Stomach (tissue), 9 donors: ENCODE measurements around the gene COQ8B. TPM values are rescaled to one million over a fixed set of nuclear protein-coding genes. Genes with fewer than 3 reads are reported as not detected.
A peak's percentile ranks its signal among the peaks of the same experiment; 100 is the strongest.
"Not testable (repeated sequence)": the region's sequence is repeated elsewhere in the genome, so short reads cannot be mapped to it uniquely, and the experiment has no call there.

Experiments
- DNase-seq, 2 donors: peaks; one replicate each; pipeline versions ENCODE4 v3.0.0 to v3.0.0-alpha.2; 2013 to 2019
- H3K27ac ChIP-seq, 5 donors: fragments of 200-600 bp in 4 of 5; sonication (generic) in 4 of 5; one replicate each; pipeline ENCODE4 v1.5.1; 2013 to 2019; ENCODE audit warnings: mild to moderate bottlenecking in 1 of 5, moderate library complexity in 1 of 5
- H3K27me3 ChIP-seq, 3 donors: fragments of 200-600 bp; sonication (generic); one replicate each; pipeline ENCODE4 v1.5.1; 2017 to 2019; ENCODE audit warnings: mixed run types in 1 of 3
- H3K36me3 ChIP-seq, 4 donors: fragments of 200-600 bp; sonication (generic); 1 replicate in 3 of 4; 2 replicates in 1 of 4; pipeline ENCODE4 v1.5.1; 2016 to 2019
- H3K4me1 ChIP-seq, 4 donors: fragments of 200-600 bp; sonication (generic); one replicate each; pipeline ENCODE4 v1.5.1; 2016 to 2019
- H3K4me3 ChIP-seq, 4 donors: fragments of 200-600 bp; sonication (generic) in 3 of 4; one replicate each; pipeline ENCODE4 v1.5.1; 2016 to 2019; ENCODE audit warnings: mild to moderate bottlenecking in 1 of 4
- H3K9me3 ChIP-seq, 4 donors: fragments of 200-600 bp; sonication (generic); one replicate each; pipeline ENCODE4 v1.5.1; 2016 to 2019
- EP300 ChIP-seq: sonication (generic); formaldehyde crosslinking; IDR thresholded peaks from one replicate; pipeline ENCODE4 v1.6.1; 2017; ENCODE audit warnings: antibody characterized with exemption
- POLR2A ChIP-seq, 4 donors: fragments of 450-650 bp; IDR thresholded peaks; one replicate each; pipeline ENCODE4 v1.6.1; 2016; ENCODE audit warnings: antibody characterized with exemption in 4 of 4, control low read depth in 2 of 4, mild to moderate bottlenecking in 1 of 4, moderate library complexity in 1 of 4
- POLR2AphosphoS5 ChIP-seq, 3 donors: sonication (generic); formaldehyde crosslinking; IDR thresholded peaks; one replicate each; pipeline ENCODE4 v1.6.1; 2016; ENCODE audit warnings: antibody characterized with exemption in 3 of 3
- WGBS, 5 donors: extraction: QIAGEN DNeasy Blood & Tissue Kit in 3 of 5; methylation state at CpG; one replicate each; pipeline versions ENCODE4 v1.1.5 to v1.1.7; 2013 to 2018; 5-methylcytosine and 5-hydroxymethylcytosine counted together
- intact Hi-C: fragments of 100-400 bp; cut with DNase I; formaldehyde crosslinking; loops from one replicate; pipeline ENCODE4 v1.15.1; 2023; ENCODE audit warnings: low total_unique reads
- polyA plus RNA-seq, 3 donors: library from polyadenylated mRNA; stranded (reverse); fragments of 200-250 nt; gene quantifications; one replicate each; pipeline ENCODE4 v1.2.3, GENCODE V29; 2013
- total RNA-seq, 5 donors: library from RNA; depleted of rRNA; stranded (reverse); fragments of >200 nt; gene quantifications; one replicate each; pipeline versions ENCODE4 v1.1.0 to v1.2.3, GENCODE V29; 2014 to 2016
- TF ChIP-seq, protein P1 (sequence below), 7 experiments: fragments of 450-650 bp in 4 of 7; fragments of 200-600 bp in 3 of 7; sonication (generic) in 3 of 7; IDR thresholded peaks; one replicate each; pipeline ENCODE4 v1.5.1; 2016 to 2019; ENCODE audit warnings: antibody characterized with exemption in 7 of 7, control low read depth in 2 of 7, mild to moderate bottlenecking in 1 of 7
- donor health status: healthy with polysubstance abuse.
- donor health status: Bipolar disorder and iron deficiency.
- donor health status: healthy.

Gene COQ8B
- total and polyA plus RNA-seq, 8 donors: 26.9 to 91.5 (median 41.9) TPM

DNA sequence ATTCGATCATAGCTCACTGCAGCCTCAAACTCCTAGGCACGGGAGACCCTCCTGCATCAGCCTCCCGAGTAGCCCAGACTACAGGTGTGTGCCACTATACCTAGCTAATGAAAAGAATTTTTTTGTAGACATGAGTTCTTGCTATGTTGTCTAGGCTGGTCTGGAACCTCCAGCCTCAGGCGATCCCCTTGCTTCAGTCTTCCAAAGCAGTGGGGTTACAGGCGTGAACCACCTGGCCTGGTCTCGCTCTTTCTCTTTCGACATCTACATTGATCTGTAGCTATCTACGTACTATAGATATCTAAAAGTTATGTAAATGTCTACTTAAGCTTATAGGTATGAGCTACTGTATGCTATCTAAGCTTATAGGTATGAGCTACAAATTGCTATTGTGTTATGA lies 58.7 kb downstream of the COQ8B start:
- Histone ChIP-seq H3K27me3 (no peaks in the 10 kb centered on the region), H3K4me3 (no peak overlapping the region), H3K9me3 (no peaks in the 10 kb centered on the region), H3K4me1 (peaks cover 4 to 11% (median 8%) of the 10 kb centered on the region in 4 donors), H3K27ac (no peak overlapping the region), H3K36me3 (no peaks in the 10 kb centered on the region)
- DNase-seq: no peak
- TF ChIP-seq, protein P1, sequence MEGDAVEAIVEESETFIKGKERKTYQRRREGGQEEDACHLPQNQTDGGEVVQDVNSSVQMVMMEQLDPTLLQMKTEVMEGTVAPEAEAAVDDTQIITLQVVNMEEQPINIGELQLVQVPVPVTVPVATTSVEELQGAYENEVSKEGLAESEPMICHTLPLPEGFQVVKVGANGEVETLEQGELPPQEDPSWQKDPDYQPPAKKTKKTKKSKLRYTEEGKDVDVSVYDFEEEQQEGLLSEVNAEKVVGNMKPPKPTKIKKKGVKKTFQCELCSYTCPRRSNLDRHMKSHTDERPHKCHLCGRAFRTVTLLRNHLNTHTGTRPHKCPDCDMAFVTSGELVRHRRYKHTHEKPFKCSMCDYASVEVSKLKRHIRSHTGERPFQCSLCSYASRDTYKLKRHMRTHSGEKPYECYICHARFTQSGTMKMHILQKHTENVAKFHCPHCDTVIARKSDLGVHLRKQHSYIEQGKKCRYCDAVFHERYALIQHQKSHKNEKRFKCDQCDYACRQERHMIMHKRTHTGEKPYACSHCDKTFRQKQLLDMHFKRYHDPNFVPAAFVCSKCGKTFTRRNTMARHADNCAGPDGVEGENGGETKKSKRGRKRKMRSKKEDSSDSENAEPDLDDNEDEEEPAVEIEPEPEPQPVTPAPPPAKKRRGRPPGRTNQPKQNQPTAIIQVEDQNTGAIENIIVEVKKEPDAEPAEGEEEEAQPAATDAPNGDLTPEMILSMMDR (IDR thresholded peaks at IDR 0.05): no peak
- TF ChIP-seq EP300: no peak
- no peak for TF ChIP-seq POLR2A (IDR thresholded peaks at IDR 0.05)
- TF ChIP-seq POLR2AphosphoS5 (IDR thresholded peaks at IDR 0.05): no peak
- intact Hi-C loops: no loop called here
- WGBS, 5 donors: 87 to 94% (median 90%) methylated on average over 7 to 8 of the region's 8 CpGs

DNA sequence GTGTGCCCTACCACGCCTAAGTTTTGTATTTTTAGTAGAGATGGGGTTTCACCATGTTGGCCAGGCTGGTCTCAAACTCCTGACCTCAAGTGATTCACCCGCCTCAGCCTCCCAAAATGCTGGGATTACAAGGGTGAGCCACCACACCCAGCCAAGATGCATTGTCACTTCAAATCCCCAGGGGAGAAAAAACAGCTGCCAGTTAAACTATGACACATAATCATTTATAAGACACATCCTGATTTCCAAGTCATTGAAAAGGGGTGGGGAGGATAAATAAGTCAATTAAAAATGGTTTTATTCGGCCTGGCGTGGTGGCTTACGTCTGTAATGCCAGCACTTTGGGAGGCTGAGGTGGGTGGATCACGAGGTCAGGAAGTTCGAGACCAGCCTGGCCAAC lies 61.0 kb downstream of the COQ8B start:
- H3K4me1 ChIP-seq: peaks cover 0 to 15% (median 13%) of the 10 kb centered on the region in 4 donors
- H3K4me3 ChIP-seq, DNase-seq, H3K27ac ChIP-seq, H3K9me3 ChIP-seq, intact Hi-C loops, H3K27me3 ChIP-seq, H3K36me3 ChIP-seq: not testable (repeated sequence)
- WGBS, 5 donors: 77 to 91% (median 85%) methylated on average over 7 of the region's 7 CpGs

DNA sequence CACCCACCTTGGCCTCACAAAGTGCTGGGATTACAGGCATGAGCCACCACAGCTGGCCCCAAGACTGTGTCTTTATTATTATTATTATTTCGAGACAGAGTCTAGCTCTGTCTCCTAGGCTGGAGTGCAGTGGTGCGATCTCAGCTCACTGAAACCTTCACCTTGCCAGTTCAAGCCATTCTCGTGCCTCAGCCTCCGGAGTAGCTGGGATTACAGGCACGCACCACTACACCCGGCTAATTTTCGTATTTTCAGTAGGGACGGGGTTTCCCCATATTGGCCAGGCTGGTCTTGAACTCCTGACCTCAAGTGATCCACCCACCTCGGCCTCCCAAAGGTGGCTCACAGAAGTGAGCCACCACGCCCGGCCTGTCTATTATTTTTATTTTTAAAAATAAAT lies 64.4 kb downstream of the COQ8B start:
- peaks cover 0 to 22% (median 13%) of the 10 kb centered on the region in 4 donors for H3K4me1 ChIP-seq
- H3K27me3 ChIP-seq, DNase-seq, H3K9me3 ChIP-seq, H3K36me3 ChIP-seq, H3K4me3 ChIP-seq, intact Hi-C loops: not testable (repeated sequence)
- peak overlapping the region in 2 of 5 donors; percentile 38 to 75 for H3K27ac ChIP-seq
- 73 to 84% (median 83%) methylated on average over 11 of the region's 11 CpGs for WGBS, 5 donors

DNA sequence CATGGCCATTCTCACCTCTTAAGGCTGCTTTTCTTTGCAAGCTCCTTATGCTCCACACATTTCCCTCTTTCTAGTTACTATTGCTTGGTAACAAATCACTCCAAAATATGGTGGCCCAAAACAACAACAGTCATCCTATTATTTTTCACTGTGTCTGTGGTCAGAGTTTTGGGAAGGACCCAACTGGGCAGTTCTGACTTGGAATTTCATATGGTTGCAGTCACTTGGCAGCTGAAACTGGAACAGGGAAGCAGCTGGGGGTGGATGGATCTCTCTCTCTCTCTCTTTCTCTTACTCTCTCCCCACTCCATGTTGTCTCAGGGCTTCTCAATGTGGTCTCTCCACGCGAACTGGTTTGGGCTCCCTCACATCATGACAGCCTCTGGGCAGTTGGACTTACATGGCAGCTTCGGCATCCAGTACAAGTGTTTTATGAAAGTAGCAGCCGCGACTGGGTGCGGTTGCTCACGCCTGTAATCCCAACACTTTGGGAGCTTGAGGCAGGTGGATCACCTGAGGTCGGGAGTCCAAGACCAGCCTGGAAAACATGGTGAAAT lies 65.9 kb downstream of the COQ8B start:
- intact Hi-C loops: no loop called here
- whole genome bisulfite sequencing, 5 donors: 79 to 93% (median 87%) methylated on average over 8 of the region's 8 CpGs
- H3K36me3 ChIP-seq: no peaks in the 10 kb centered on the region
- no peaks in the 10 kb centered on the region for H3K9me3 ChIP-seq
- TF ChIP-seq EP300 (no peak), POLR2AphosphoS5 (IDR thresholded peaks at IDR 0.05) (no peak), POLR2A (IDR thresholded peaks at IDR 0.05) (no peak)
- TF ChIP-seq, protein P1 (IDR thresholded peaks at IDR 0.05): no peak
- H3K27me3 ChIP-seq: no peaks in the 10 kb centered on the region
- H3K4me3 ChIP-seq: no peak overlapping the region
- peak overlapping the region; percentile 52 to 75 (median 58) for H3K27ac ChIP-seq
- H3K4me1 ChIP-seq: peaks cover 4 to 32% (median 18%) of the 10 kb centered on the region in 4 donors
- DNase-seq: peak in 1 of 2 donors; percentile 54

DNA sequence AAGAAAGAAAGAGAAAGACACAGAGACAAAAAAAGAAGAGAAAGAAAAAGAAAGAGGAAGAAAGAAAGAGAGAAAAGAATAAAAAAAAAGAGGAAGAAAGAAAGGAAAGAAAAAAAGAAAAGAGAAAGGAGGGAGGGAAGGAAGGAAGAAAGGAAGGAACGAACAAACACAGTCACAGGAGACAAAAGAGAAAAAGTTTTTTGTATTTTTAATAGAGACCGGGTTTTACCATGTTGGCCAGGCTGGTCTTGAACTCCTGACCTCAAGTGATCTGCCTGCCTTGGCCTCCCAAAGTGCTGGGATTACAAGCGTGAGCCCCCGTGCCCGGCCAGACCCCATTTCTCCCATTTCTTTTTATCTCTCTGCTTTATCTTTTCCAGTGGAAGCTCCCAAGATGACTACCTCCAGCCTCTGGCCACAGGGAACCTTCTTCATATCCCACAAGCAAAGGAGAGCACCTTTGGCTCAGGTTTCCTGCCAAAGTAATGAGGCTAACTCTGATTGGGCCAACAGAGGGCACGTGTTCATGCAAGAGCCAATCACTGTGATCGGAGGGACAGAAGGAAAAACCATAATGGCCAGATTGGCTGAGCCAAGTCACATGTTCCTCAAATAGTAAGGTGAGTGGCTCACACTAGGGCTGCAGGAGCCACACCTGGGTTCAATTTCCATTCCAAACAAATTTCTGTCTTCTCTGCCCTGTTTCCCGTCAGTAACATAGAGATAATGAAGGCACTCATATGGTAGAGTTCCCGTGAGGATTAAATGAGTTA lies 66.6 kb downstream of the COQ8B start:
- H3K4me3 ChIP-seq, DNase-seq, H3K36me3 ChIP-seq, H3K27me3 ChIP-seq, intact Hi-C loops, H3K9me3 ChIP-seq: not testable (repeated sequence)
- H3K4me1 ChIP-seq: peaks cover 10 to 36% (median 24%) of the 10 kb centered on the region in 4 donors
- WGBS, 5 donors: 86 to 93% (median 89%) methylated on average over 9 of the region's 9 CpGs
- peak overlapping the region in 4 of 5 donors; percentile 52 to 75 (median 60) for H3K27ac ChIP-seq

DNA sequence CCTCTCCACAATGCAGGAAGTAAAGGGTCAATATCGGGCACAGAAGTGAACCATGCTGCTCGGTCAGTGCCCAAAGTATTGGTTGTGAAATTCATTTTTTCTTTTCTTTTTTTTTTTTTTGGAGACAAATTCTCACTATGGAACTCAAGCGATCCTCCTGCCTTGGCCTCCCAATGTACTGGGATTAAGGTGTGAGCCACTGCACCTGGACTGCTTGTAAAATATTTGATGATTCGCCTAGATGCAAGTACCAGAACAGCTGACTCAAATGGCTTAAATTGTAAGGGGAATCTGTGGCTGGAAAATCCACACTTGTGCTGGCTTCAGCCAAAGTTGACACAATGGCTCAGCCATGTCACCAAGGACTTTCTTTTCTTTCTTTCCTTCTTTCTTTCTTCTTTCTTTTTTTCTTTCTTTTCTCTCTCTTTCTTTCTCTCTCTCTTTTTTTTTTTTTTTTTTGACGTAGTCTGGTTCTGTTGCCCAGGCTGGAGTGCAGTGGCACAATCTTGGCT lies 69.9 kb downstream of the COQ8B start:
- peaks cover 12 to 38% (median 21%) of the 10 kb centered on the region in 4 donors for H3K4me1 ChIP-seq
- H3K27ac ChIP-seq: peak overlapping the region; percentile 46 to 88 (median 83)
- no peaks in the 10 kb centered on the region for H3K27me3 ChIP-seq
- WGBS, 5 donors: 59 to 77% (median 71%) methylated on average over 5 of the region's 5 CpGs
- no peaks in the 10 kb centered on the region for H3K36me3 ChIP-seq
- intact Hi-C loops: no loop called here
- no peaks in the 10 kb centered on the region for H3K9me3 ChIP-seq
- DNase-seq: no peak
- H3K4me3 ChIP-seq: no peak overlapping the region
- TF ChIP-seq, protein P1 (IDR thresholded peaks at IDR 0.05): no peak
- TF ChIP-seq POLR2A (IDR thresholded peaks at IDR 0.05) (no peak), EP300 (no peak), POLR2AphosphoS5 (IDR thresholded peaks at IDR 0.05) (no peak)
